Suprapubic skin (tissue), 4 donors: ENCODE results near the gene NTN4. TPM values are rescaled to one million over a fixed set of nuclear protein-coding genes. Genes with fewer than 3 reads are reported as not detected.

ENCODE experiments used
- DNase-seq, 2 donors: peaks; one replicate each; pipeline ENCODE4 v3.0.0-alpha.2; 2019; ENCODE audit warnings: low spot score in 2 of 2
- H3K27ac ChIP-seq: fragments of 200-600 bp; sonication (generic); one replicate; pipeline ENCODE4 v1.5.1; 2019
- H3K27me3 ChIP-seq: fragments of 200-600 bp; sonication (generic); one replicate; pipeline ENCODE4 v1.5.1; 2019
- H3K36me3 ChIP-seq: fragments of 200-600 bp; sonication (generic); one replicate; pipeline ENCODE4 v1.5.1; 2019
- H3K4me1 ChIP-seq: fragments of 200-600 bp; sonication (generic); one replicate; pipeline ENCODE4 v1.5.1; 2019
- H3K4me3 ChIP-seq: fragments of 200-600 bp; sonication (generic); one replicate; pipeline ENCODE4 v1.5.1; 2019; ENCODE audit warnings: mild to moderate bottlenecking
- H3K9me3 ChIP-seq: fragments of 200-600 bp; sonication (generic); one replicate; pipeline ENCODE4 v1.5.1; 2019
- EP300 ChIP-seq: sonication (generic); formaldehyde crosslinking; IDR thresholded peaks from one replicate; pipeline ENCODE4 v1.6.1; 2017; ENCODE audit warnings: antibody characterized with exemption
- POLR2A ChIP-seq, 2 donors: fragments of 450-650 bp; IDR thresholded peaks; one replicate each; pipeline ENCODE4 v1.6.1; 2017; ENCODE audit warnings: antibody characterized with exemption in 2 of 2, mild to moderate bottlenecking in 2 of 2, moderate library complexity in 2 of 2
- POLR2AphosphoS5 ChIP-seq, 3 donors: sonication (generic); formaldehyde crosslinking; IDR thresholded peaks; one replicate each; pipeline ENCODE4 v1.6.1; 2017; ENCODE audit warnings: antibody characterized with exemption in 3 of 3
- WGBS: methylation state at CpG from one replicate; pipeline ENCODE4 v1.1.5; 2018; 5-methylcytosine and 5-hydroxymethylcytosine counted together
- total RNA-seq, 4 donors: library from RNA; depleted of rRNA; stranded (reverse); fragments of >200 nt; gene quantifications; one replicate each; pipeline ENCODE4 v1.1.0, GENCODE V29; 2016
- TF ChIP-seq, protein P1 (sequence below), 2 donors: fragments of 200-600 bp in 1 of 2; fragments of 450-650 bp in 1 of 2; sonication (generic) in 1 of 2; IDR thresholded peaks; one replicate each; pipeline ENCODE4 v1.5.1; 2016 to 2019; ENCODE audit warnings: antibody characterized with exemption in 2 of 2, mild to moderate bottlenecking in 1 of 2, moderate library complexity in 1 of 2

The NTN4 gene
- total RNA-seq, 4 donors from 2014 or later, result 7.2 to 18.7 (median 13.0) TPM

GRCh38 chr12:95641299-95641952, 149.1 kb downstream of the NTN4 start:
- no peak overlapping the region for H3K27ac ChIP-seq
- no peaks in the 10 kb centered on the region for H3K36me3 ChIP-seq
- TF ChIP-seq POLR2AphosphoS5 (IDR thresholded peaks at IDR 0.05), result no peak
- no peak for TF ChIP-seq POLR2A (IDR thresholded peaks at IDR 0.05)
- TF ChIP-seq, protein P1, sequence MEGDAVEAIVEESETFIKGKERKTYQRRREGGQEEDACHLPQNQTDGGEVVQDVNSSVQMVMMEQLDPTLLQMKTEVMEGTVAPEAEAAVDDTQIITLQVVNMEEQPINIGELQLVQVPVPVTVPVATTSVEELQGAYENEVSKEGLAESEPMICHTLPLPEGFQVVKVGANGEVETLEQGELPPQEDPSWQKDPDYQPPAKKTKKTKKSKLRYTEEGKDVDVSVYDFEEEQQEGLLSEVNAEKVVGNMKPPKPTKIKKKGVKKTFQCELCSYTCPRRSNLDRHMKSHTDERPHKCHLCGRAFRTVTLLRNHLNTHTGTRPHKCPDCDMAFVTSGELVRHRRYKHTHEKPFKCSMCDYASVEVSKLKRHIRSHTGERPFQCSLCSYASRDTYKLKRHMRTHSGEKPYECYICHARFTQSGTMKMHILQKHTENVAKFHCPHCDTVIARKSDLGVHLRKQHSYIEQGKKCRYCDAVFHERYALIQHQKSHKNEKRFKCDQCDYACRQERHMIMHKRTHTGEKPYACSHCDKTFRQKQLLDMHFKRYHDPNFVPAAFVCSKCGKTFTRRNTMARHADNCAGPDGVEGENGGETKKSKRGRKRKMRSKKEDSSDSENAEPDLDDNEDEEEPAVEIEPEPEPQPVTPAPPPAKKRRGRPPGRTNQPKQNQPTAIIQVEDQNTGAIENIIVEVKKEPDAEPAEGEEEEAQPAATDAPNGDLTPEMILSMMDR (IDR thresholded peaks at IDR 0.05), result no peak
- no peak for TF ChIP-seq EP300
- no peaks in the 10 kb centered on the region for H3K27me3 ChIP-seq
- no peaks in the 10 kb centered on the region for H3K4me1 ChIP-seq
- no peaks in the 10 kb centered on the region for H3K9me3 ChIP-seq
- no peak for DNase-seq
- no peak overlapping the region for H3K4me3 ChIP-seq
- WGBS, result 65% methylated on average over 3 of the region's 3 CpGs

GRCh38 chr12:95640516-95640915, 150.0 kb downstream of the NTN4 start:
- Histone ChIP-seq H3K36me3 (no peaks in the 10 kb centered on the region), H3K9me3 (no peaks in the 10 kb centered on the region), H3K4me1 (no peaks in the 10 kb centered on the region), H3K27ac (no peak overlapping the region), H3K4me3 (no peak overlapping the region), H3K27me3 (no peaks in the 10 kb centered on the region)
- WGBS, result 79% methylated on average over 3 of the region's 3 CpGs
- DNase-seq, result no peak
- no peak for TF ChIP-seq POLR2AphosphoS5 (IDR thresholded peaks at IDR 0.05)
- TF ChIP-seq POLR2A (IDR thresholded peaks at IDR 0.05), result no peak
- TF ChIP-seq EP300, result no peak
- TF ChIP-seq, protein P1 (IDR thresholded peaks at IDR 0.05), result no peak

GRCh38 chr12:95637471-95638155, 153.0 kb downstream of the NTN4 start:
- 55% methylated on average over 8 of the region's 8 CpGs for WGBS
- TF ChIP-seq POLR2A (IDR thresholded peaks at IDR 0.05), result no peak
- no peak for TF ChIP-seq EP300
- no peak for TF ChIP-seq POLR2AphosphoS5 (IDR thresholded peaks at IDR 0.05)
- TF ChIP-seq, protein P1 (IDR thresholded peaks at IDR 0.05), result no peak
- DNase-seq, result no peak

DNA sequence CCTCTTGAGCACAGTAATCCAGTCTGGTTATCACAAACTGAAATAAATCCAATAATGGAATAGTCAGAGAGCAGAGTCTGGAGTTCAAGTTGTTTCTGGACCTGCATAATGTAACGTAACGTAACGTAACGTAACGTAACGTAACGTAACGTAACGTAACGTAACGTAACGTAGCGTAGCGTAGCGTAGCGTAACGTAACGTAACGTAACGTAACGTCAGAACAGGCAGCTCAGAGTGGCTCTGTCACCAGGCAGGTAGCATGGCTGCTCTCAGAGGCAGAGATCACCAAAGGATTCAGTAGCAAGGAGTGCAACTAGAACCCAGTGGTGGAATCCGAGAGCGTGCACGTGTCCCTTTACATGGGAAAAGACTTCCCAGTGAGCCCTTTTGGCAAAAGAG, 153.6 kb downstream of the NTN4 start:
- DNase-seq, result no peak
- Histone ChIP-seq H3K9me3 (no peaks in the 10 kb centered on the region), H3K27ac (no peak overlapping the region), H3K36me3 (no peaks in the 10 kb centered on the region), H3K27me3 (no peaks in the 10 kb centered on the region), H3K4me3 (no peak overlapping the region), H3K4me1 (peaks cover 33% of the 10 kb centered on the region)
- 82% methylated on average over 24 of the region's 24 CpGs for WGBS
- TF ChIP-seq POLR2AphosphoS5 (IDR thresholded peaks at IDR 0.05) (no peak), POLR2A (IDR thresholded peaks at IDR 0.05) (no peak), EP300 (no peak)
- TF ChIP-seq, protein P1 (IDR thresholded peaks at IDR 0.05), result no peak

More at GRCh38 chr12:95637471-95638155, 153.0 kb downstream of the NTN4 start:
- Histone ChIP-seq H3K9me3 (no peaks in the 10 kb centered on the region), H3K4me1 (peaks cover 27% of the 10 kb centered on the region), H3K4me3 (no peak overlapping the region), H3K36me3 (no peaks in the 10 kb centered on the region), H3K27ac (no peak overlapping the region), H3K27me3 (no peaks in the 10 kb centered on the region)
